8988T (cell line): ENCODE measurements around the gene GRAP.

Experiments used
- DNase-seq: peaks from one replicate; pipeline ENCODE4 v3.0.0; 2011

The GRAP gene

GRCh38 chr17:19017804-19018599 is 28.8 kb downstream of the GRAP start:
- DNase-seq, result no peak

GRCh38 chr17:19017401-19017800 is 29.4 kb downstream of the GRAP start:
- DNase-seq, result no peak

- no peak for DNase-seq
These were observed 29.9 kb downstream of the GRAP start for GRCh38 chr17:19016881-19017280.

- DNase-seq, result no peak
These were observed 30.5 kb downstream of the GRAP start for GRCh38 chr17:19016297-19016696.

GRCh38 chr17:19015428-19015827 is 31.3 kb downstream of the GRAP start:
- DNase-seq, result no peak

- DNase-seq, result no peak
These were observed 32.0 kb downstream of the GRAP start for GRCh38 chr17:19014628-19015215.

GRCh38 chr17:19013806-19014627 is 32.7 kb downstream of the GRAP start:
- no peak for DNase-seq

GRCh38 chr17:19013226-19013625 is 33.5 kb downstream of the GRAP start:
- no peak for DNase-seq

- no peak for DNase-seq
These were observed 34.3 kb downstream of the GRAP start for GRCh38 chr17:19012171-19013080.

GRCh38 chr17:19011581-19011980 is 35.2 kb downstream of the GRAP start:
- DNase-seq, result no peak

- no peak for DNase-seq
These were observed 35.8 kb downstream of the GRAP start for GRCh38 chr17:19010729-19011505.

- DNase-seq, result no peak
These were observed 36.8 kb downstream of the GRAP start for GRCh38 chr17:19009970-19010369.

GRCh38 chr17:19006698-19007097 is 40.1 kb downstream of the GRAP start:
- DNase-seq, result no peak

- no peak for DNase-seq
These were observed 40.8 kb downstream of the GRAP start for GRCh38 chr17:19005789-19006430.

GRCh38 chr17:19005137-19005773 is 41.5 kb downstream of the GRAP start:
- no peak for DNase-seq

- peak; percentile 88 for DNase-seq
These were observed 42.2 kb downstream of the GRAP start, which contains the start of gene FAM83G for GRCh38 chr17:19004421-19005136. TSS of gene FAM83G (minus strand) at chr17:19004764. CDS start at chr17:19004041, 723 bp downstream.

- DNase-seq, result peak; percentile 74
These were observed 43.0 kb downstream of the GRAP start for GRCh38 chr17:19003543-19004420.

- DNase-seq, result no peak
These were observed 43.8 kb downstream of the GRAP start for GRCh38 chr17:19002805-19003542.
